ENCODE data around the gene SGCB. TPM values are rescaled to one million over a fixed set of nuclear protein-coding genes. Genes with fewer than 3 reads are reported as not detected.

The SGCB gene
- total and polyA plus RNA-seq, 3 donors from 2014 or later = 32.8 to 52.2 (median 35.7) TPM

DNA sequence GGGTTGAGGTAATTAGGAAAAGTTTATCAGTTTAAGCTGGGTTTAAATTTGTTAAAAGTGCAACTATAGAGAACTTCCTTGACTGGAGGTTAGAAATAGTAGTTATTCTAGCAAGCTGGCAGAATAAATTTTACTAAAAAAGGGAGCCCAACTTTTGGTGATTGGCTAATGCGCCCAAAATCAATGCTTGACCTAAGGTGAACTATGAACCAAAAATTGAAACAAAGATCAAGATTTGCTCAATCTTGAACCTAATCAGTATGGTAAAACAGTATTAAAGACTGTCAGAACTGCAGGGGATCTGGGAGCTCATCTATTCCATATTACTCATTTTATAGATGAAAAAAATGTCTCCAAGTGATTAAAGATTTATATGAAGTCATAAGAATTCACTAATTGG is 6.9 kb upstream of the SGCB start:
- Histone ChIP-seq H3K27ac (no peak overlapping the region), H3K9me3 (no peaks in the 10 kb centered on the region), H3K36me3 (ENCODE audit: low read depth, missing control alignments) (no peaks in the 10 kb centered on the region), H3K4me1 (no peaks in the 10 kb centered on the region), H3K4me3 (no peak overlapping the region), H3K27me3 (no peaks in the 10 kb centered on the region)
- intact Hi-C loops (cut with DNase I; ENCODE audit: low total_unique reads) = no loop called here
- DNase-seq = no peak
- TF ChIP-seq CTCF (IDR thresholded peaks at IDR 0.05) (no peak), POLR2A (IDR thresholded peaks at IDR 0.05) (no peak)
- WGBS, 2 donors = 91 to 100% methylated on average over 1 of the region's 1 CpG

DNA sequence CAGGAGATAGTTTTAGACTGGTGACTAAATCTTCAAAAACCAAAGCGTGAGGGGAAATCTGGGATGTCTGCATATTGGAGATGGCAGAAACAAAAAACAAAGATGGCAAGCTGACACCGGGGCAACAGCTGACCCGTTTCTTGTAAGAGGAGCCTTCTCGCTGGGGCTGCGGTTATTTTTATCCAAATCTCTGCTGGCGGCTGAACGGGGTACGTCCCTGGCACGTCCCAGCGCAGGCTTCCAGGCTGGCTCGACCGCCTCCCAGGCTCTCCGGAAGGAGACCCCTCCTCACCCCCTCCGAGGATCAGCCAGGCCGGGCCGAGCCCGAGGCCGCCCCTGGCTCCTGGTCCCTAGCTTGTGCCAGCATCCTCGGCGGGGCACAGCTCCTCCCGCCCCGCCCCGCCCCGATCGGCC is 403 bp downstream of the SGCB start:
- TF ChIP-seq CTCF (IDR thresholded peaks at IDR 0.05) (no peak), POLR2A (IDR thresholded peaks at IDR 0.05) (no peak)
- Histone ChIP-seq H3K27me3 (no peaks in the 10 kb centered on the region), H3K36me3 (ENCODE audit: low read depth, missing control alignments) (no peaks in the 10 kb centered on the region), H3K9me3 (no peaks in the 10 kb centered on the region), H3K4me1 (peaks cover 18% of the 10 kb centered on the region), H3K4me3 (peak overlapping the region; percentile 84 to 86), H3K27ac (peak overlapping the region; percentile 68 to 87)
- DNase-seq = peak; percentile 58
- WGBS, 2 donors = 0 to 1% methylated on average over 13 to 20 of the region's 25 CpGs
- intact Hi-C loops (cut with DNase I; ENCODE audit: low total_unique reads) = no loop called here

DNA sequence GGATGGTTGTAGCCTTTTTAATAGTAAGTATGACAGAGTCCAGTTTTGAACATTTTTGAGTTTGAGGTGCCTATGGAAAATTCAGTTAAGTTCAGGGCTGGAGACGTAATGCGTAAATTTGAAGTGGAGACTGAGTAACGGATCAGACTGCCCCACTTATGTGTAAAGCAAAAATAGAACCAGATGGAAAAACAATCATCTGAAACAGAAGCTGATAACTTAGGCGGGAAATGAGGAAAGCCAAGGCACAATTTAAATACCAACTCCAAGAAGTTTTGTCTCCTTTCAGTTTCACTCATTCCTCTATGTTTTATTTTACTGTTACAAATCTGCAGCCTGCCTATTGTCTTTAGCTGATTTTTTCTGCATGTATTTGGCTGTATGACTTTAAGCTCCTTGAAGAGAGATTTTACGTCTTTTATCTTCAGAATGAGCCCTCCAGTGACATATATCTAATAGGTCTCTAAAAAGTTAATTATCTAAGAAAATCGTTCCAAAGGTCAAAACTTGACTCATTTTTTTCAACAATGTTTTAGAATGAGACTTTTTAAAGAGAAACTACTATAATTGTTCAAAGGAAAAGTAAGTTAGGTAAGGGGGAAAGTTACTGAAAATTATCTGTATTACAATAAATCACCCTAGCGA is 1.1 kb downstream of the SGCB start:
- no peak for TF ChIP-seq POLR2A (IDR thresholded peaks at IDR 0.05)
- no peak for TF ChIP-seq CTCF (IDR thresholded peaks at IDR 0.05)
- intact Hi-C loops (cut with DNase I; ENCODE audit: low total_unique reads) = no loop called here
- WGBS, 2 donors = 14 to 19% methylated on average over 7 of the region's 7 CpGs
- Histone ChIP-seq H3K4me1 (peaks cover 21% of the 10 kb centered on the region), H3K27me3 (no peaks in the 10 kb centered on the region), H3K36me3 (ENCODE audit: low read depth, missing control alignments) (no peaks in the 10 kb centered on the region), H3K27ac (peak overlapping the region; percentile 68 to 87), H3K9me3 (no peaks in the 10 kb centered on the region), H3K4me3 (peak overlapping the region; percentile 84 to 86)
- DNase-seq = no peak

DNA sequence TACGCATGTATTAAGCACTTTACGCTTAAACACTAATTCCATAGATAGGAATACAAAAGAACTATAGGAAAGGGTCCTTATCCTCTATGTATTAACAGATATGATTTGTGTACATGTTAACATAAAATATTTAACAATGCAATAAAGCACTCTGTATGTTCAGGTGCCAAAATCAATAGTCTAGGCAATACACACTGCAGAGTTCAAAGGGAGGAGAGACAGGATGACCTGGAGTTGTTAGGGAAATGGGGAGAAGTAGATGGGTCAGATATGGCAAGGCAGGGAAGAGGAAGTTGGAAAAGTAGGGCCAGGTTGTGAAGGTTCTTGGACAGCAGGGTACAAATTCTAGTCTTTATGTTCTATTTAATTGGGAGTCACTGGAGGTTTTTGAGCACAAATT is 2.9 kb downstream of the SGCB start:
- WGBS, 2 donors = 91 to 98% methylated on average over 2 of the region's 2 CpGs
- peaks cover 21% of the 10 kb centered on the region for H3K4me1 ChIP-seq
- no peaks in the 10 kb centered on the region for H3K36me3 ChIP-seq (ENCODE audit: low read depth, missing control alignments)
- H3K4me3 ChIP-seq = no peak overlapping the region
- H3K27me3 ChIP-seq = no peaks in the 10 kb centered on the region
- no peak for TF ChIP-seq POLR2A (IDR thresholded peaks at IDR 0.05)
- TF ChIP-seq CTCF (IDR thresholded peaks at IDR 0.05) = no peak
- DNase-seq = no peak
- no peak overlapping the region for H3K27ac ChIP-seq
- intact Hi-C loops (cut with DNase I; ENCODE audit: low total_unique reads) = no loop called here
- no peaks in the 10 kb centered on the region for H3K9me3 ChIP-seq

DNA sequence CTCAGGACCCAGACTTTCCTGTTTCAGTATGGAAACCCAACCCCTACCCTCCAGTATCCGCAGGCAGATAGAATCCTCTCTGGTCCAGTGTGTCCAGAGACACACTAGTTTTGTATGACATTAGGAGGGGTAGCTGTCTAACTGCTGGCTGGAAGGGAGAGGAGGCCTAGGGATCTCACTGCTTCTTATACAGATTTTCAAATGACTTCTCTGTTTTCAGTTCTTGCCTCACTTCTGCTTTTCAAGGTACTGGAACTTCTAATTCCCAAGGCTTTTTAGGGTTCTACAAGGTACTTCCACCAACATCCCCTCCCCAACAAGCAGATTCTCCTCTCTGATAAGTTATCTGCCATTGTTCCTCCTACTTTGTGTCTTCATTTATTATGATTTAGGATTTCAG is 6.1 kb downstream of the SGCB start:
- H3K36me3 ChIP-seq (ENCODE audit: low read depth, missing control alignments) = no peaks in the 10 kb centered on the region
- DNase-seq = no peak
- intact Hi-C loops (cut with DNase I; ENCODE audit: low total_unique reads) = no loop called here
- H3K4me1 ChIP-seq = peaks cover 21% of the 10 kb centered on the region
- TF ChIP-seq POLR2A (IDR thresholded peaks at IDR 0.05) (no peak), CTCF (IDR thresholded peaks at IDR 0.05) (no peak)
- 88 to 100% methylated on average over 1 of the region's 1 CpG for WGBS, 2 donors
- no peak overlapping the region for H3K4me3 ChIP-seq
- no peaks in the 10 kb centered on the region for H3K9me3 ChIP-seq
- no peak overlapping the region for H3K27ac ChIP-seq
- no peaks in the 10 kb centered on the region for H3K27me3 ChIP-seq

Data from testis (tissue), 3 donors.